Choroid plexus epithelial cell (primary cell): Measurements from ENCODE around the gene STAC2.

Experiments
- DNase-seq: peaks from one replicate; pipeline ENCODE4 v3.0.0-alpha.2; 2010; ENCODE audit warnings: low read depth
- H3K4me3 ChIP-seq: 2 replicates; pipeline ENCODE4 v1.5.1; 2011; ENCODE audit warnings: low read depth, mild to moderate bottlenecking, control low read depth, low read length, moderate library complexity
- TF ChIP-seq, protein P1 (sequence below): conservative IDR thresholded peaks from 2 replicates; pipeline ENCODE4 v1.5.1; 2011; ENCODE audit warnings: low read depth, mild to moderate bottlenecking, control low read depth, inconsistent platforms, low read length, moderate library complexity

The STAC2 gene

DNA sequence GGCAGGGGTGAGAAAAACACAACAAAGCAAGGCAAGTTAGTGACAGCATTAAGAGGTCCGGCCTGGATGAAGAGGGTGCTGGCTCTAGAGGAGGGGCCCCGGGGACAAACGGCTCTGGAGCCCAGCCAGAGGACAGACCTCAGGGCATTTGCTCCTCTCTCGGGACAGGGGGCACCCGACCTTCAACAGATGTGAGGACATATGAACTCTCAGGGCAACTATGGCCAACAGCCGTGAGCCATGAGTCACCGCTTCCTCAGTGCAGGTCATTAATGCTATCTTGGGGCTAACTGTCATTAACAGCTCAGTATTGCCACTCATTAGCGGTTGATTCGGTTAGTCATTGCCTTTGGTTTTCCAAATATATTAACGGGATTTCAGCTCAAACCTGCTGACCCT is 50.1 kb downstream of the STAC2 start:
- no peak for DNase-seq
- no peak overlapping the region for H3K4me3 ChIP-seq
- TF ChIP-seq, protein P1, sequence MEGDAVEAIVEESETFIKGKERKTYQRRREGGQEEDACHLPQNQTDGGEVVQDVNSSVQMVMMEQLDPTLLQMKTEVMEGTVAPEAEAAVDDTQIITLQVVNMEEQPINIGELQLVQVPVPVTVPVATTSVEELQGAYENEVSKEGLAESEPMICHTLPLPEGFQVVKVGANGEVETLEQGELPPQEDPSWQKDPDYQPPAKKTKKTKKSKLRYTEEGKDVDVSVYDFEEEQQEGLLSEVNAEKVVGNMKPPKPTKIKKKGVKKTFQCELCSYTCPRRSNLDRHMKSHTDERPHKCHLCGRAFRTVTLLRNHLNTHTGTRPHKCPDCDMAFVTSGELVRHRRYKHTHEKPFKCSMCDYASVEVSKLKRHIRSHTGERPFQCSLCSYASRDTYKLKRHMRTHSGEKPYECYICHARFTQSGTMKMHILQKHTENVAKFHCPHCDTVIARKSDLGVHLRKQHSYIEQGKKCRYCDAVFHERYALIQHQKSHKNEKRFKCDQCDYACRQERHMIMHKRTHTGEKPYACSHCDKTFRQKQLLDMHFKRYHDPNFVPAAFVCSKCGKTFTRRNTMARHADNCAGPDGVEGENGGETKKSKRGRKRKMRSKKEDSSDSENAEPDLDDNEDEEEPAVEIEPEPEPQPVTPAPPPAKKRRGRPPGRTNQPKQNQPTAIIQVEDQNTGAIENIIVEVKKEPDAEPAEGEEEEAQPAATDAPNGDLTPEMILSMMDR: no peak

DNA sequence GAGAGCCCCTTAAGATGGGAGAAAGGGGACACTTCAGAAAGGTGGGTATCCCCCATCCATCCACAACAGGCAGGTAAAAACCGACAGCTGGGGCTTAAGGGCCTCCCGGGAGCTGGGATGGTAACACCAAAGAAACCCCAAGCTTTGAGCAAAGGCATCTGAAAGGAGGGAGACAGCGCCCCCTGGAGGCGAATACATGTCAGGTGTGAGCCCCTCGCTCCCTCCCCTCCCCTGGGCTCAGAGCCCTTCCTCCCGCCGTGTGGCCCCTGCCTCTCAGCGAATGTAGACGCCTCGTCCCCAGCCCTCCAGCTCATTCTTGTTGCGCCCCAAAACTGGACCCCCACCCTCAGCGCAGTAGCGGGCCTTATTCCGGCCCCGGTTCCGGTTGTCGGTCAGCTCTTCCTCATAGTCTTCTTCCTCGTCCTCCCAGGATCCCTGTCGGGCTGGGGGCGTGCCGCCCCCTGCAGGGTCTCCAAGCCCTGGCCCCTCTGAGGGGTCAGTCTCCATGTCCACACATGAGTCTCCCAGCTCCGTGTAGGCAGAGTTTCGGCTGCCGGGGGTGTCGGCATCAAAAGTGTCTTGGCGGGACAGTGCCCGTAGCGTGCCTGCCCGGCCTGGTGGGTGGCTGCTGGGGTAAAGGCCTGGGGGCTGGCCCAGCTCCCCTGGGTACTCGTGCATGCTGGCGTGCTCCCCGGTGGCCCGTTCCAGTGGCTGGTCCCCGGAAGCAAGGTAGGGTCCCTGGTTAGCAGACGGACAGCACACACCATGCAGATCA is 50.6 kb downstream of the STAC2 start:
- H3K4me3 ChIP-seq: no peak overlapping the region
- TF ChIP-seq, protein P1: peak; percentile 80
- DNase-seq: peak; percentile 78

DNA sequence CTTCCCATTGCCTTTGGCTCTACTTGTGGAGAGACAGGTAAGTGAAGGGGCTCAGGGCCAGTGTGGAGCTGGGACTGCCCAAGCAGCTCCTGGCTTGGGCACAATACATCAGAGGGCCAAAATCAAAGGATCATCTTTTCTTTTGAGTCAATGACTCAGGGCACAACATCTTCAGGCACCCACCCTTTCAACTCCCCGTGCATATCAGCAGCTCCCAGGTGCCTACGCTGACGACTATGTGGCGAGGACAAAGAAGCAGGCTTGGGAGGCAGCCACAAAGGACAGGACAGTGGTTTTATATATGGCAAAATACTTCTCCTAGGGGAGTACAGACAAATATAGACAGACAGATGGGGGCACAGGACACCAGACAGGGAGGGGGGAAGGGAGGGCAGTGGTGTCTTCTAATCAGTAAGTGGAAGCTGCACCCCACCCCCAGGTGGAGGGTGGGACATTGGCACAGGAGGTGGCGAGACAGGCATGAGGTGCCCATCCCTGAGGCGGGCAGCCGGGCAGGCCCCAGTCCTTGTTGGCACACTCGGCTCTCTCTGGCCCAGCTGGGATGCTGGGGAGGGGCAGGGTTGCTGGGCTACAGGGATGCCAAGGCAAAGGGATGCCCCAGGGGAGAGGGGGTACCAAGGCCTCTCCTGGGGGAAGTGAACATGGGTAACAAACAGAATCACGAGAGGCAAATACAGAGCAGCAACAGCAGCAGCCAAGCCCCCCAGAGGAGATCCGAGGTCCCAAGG is 52.0 kb downstream of the STAC2 start:
- TF ChIP-seq, protein P1: no peak
- no peak overlapping the region for H3K4me3 ChIP-seq
- no peak for DNase-seq

DNA sequence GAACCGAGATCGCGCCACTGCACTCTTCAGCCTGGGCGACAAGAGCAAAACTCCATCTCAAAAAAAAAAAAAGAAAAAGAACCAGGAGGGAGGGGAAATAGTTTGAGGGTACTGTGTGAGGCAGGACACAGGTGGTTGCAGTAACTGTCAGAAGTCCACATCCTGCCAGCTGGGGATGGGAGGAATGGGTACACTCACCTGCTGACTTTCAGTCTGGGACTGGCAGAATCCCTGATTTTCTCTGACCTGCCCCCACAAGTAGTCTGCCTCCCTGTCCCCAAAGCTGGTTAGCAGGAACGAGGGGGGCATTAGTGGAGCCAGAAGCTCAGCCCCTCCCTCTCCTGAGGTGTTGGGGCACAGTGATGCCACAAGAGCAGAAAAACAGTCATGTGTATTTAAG is 52.7 kb downstream of the STAC2 start:
- TF ChIP-seq, protein P1: no peak
- H3K4me3 ChIP-seq: no peak overlapping the region
- no peak for DNase-seq

DNA sequence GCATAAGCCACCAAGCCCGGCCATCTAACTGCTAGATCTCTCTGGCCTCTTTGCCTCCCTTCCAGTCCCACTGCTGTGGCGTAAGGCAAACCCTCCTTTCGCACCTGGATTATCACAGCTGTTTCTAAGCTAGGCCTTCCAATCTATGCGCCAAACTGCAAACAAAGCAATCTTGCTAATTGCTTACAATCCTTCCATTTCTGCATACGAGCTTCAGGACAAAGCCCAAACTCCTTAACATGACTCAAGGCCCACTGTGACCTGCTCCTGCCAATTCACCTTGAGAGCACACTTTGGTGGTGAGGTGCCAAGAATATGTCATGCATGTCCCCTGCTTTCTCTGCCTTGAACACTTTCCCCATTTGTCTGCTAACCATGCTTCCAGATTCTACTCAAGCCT is 53.8 kb downstream of the STAC2 start:
- no peak for DNase-seq
- no peak overlapping the region for H3K4me3 ChIP-seq
- TF ChIP-seq, protein P1: no peak

DNA sequence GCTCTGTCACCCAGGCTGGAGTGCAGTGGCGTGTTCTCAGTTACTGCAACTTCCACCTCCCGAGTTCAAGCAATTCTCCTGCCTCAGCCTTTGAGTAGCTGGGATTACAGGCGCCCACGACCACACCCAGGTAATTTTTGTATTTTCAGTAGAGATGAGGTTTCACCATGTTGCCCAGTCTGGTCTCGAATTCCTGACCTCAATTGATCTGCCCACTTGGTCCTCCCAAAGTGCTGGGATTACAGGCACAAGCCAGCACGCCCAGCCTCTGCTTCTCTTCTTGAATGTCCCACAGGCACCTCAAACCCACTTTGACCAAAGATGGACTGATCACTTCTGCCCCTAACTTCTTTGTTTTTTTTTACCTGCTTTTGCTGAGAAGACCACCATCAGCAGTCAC is 55.2 kb downstream of the STAC2 start:
- TF ChIP-seq, protein P1: no peak
- DNase-seq: no peak

More for the DNA sequence above, 55.2 kb downstream of the STAC2 start:
- no peak overlapping the region for H3K4me3 ChIP-seq
